Umbilical cord (tissue), 1 donor: ENCODE data around the gene ARL2. TPM values are rescaled to one million over a fixed set of nuclear protein-coding genes. Genes with fewer than 3 reads are reported as not detected.

ENCODE experiments used
- total RNA-seq: library from RNA; depleted of rRNA; stranded (reverse); fragments of >200 nt; gene quantifications from one replicate; pipeline ENCODE4 v1.2.3, GENCODE V29; 2014; ENCODE audit warnings: low replicate concordance; ENCODE audit not compliant: insufficient read depth

Gene ARL2
- total RNA-seq, 1 donor from 2014 or later = 60.2 TPM

Other genes with a start within 250 kb of the ARL2 start
- gene SF1, start 235.6 kb upstream of the ARL2 start, total RNA-seq = 120 TPM
- gene MAP4K2, start 210.9 kb upstream of the ARL2 start, total RNA-seq = 2.6 TPM
- 4.3 TPM for gene MEN1, start 203.6 kb upstream of the ARL2 start, total RNA-seq
- 0.96 TPM for gene CDC42BPG, start 169.5 kb upstream of the ARL2 start, total RNA-seq
- 56.8 TPM for gene EHD1, start 135.5 kb upstream of the ARL2 start, total RNA-seq
- 5.3 TPM for gene ATG2A, start 97.0 kb upstream of the ARL2 start, total RNA-seq
- gene PPP2R5B, start 89.5 kb upstream of the ARL2 start, total RNA-seq = 3.6 TPM
- not detected for gene GPHA2, start 78.3 kb upstream of the ARL2 start, total RNA-seq
- not detected for gene MAJIN, start 42.1 kb upstream of the ARL2 start, total RNA-seq
- gene BATF2, start 17.2 kb upstream of the ARL2 start, total RNA-seq = not detected
- gene SNX15, start 13.3 kb downstream of the ARL2 start, total RNA-seq = 19.0 TPM
- gene SAC3D1, start 27.1 kb downstream of the ARL2 start, total RNA-seq = 11.8 TPM
- 4.1 TPM for gene NAALADL1, start 44.4 kb downstream of the ARL2 start, total RNA-seq
- 3.1 TPM for gene CDCA5, start 69.9 kb downstream of the ARL2 start, total RNA-seq
- 28.6 TPM for gene ZFPL1, start 70.1 kb downstream of the ARL2 start, total RNA-seq
- 117 TPM for gene VPS51, start 82.1 kb downstream of the ARL2 start, total RNA-seq
- gene TM7SF2, start 97.7 kb downstream of the ARL2 start, total RNA-seq = 15.2 TPM
- gene ZNHIT2, start 103.5 kb downstream of the ARL2 start, total RNA-seq = 5.8 TPM
- gene FAU, start 108.0 kb downstream of the ARL2 start, total RNA-seq = 267 TPM
- 19.5 TPM for gene MRPL49, start 108.2 kb downstream of the ARL2 start, total RNA-seq
- 13.0 TPM for gene SYVN1, start 120.4 kb downstream of the ARL2 start, total RNA-seq
- not detected for gene SPDYC, start 156.1 kb downstream of the ARL2 start, total RNA-seq
- gene CAPN1, start 167.8 kb downstream of the ARL2 start, total RNA-seq = 59.5 TPM
- 3.6 TPM for gene POLA2, start 247.8 kb downstream of the ARL2 start, total RNA-seq